HepG2 (cell line): ENCODE measurements around the gene GPR61. TPM values are rescaled to one million over a fixed set of nuclear protein-coding genes. Genes with fewer than 3 reads are reported as not detected.

ENCODE experiments used
- BHLHE40 ChIP-seq: IDR thresholded peaks from 2 replicates; pipeline ENCODE4 v1.6.1; 2011; ENCODE audit warnings: low read length, improper control_type of control experiment
- CBFB ChIP-seq: sonication (generic); formaldehyde crosslinking; IDR thresholded peaks from 2 replicates; pipeline ENCODE4 v1.4.0; 2020; ENCODE audit warnings: missing genetic modification reagents
- CHD4 ChIP-seq: fragments of 200-600 bp; sonication (generic); IDR thresholded peaks from 2 replicates; pipeline ENCODE4 v1.7.0; 2017; ENCODE audit warnings: mild to moderate bottlenecking, low read length, borderline replicate concordance
- DMAP1 ChIP-seq: IDR thresholded peaks from 2 replicates; pipeline ENCODE4 v1.6.1; 2016
- EZH2 ChIP-seq: conservative IDR thresholded peaks from 2 replicates; pipeline ENCODE4 v1.6.1; 2012; ENCODE audit warnings: mild to moderate bottlenecking, low read depth, low read length, moderate library complexity
- FOXO1 ChIP-seq: sonication (generic); formaldehyde crosslinking; IDR thresholded peaks from 2 replicates; pipeline ENCODE4 v1.4.0; 2020; ENCODE audit warnings: missing genetic modification reagents
- HMG20B ChIP-seq: conservative IDR thresholded peaks from 2 replicates; pipeline ENCODE4 v1.6.1; 2016; ENCODE audit warnings: missing genetic modification reagents, missing compliant biosample characterization
- KLF11 ChIP-seq: IDR thresholded peaks from 2 replicates; pipeline ENCODE4 v1.6.1; 2016; ENCODE audit warnings: missing compliant biosample characterization
- MEIS1 ChIP-seq: sonication (generic); formaldehyde crosslinking; IDR thresholded peaks from 2 replicates; pipeline ENCODE4 v1.9.0; 2021; ENCODE audit warnings: mild to moderate bottlenecking, missing genetic modification reagents, moderate library complexity, borderline replicate concordance
- MTF1 ChIP-seq: sonication (generic); formaldehyde crosslinking; IDR thresholded peaks from 2 replicates; pipeline ENCODE4 v1.5.0; 2020; ENCODE audit warnings: missing genetic modification reagents
- MTF2 ChIP-seq: sonication (generic); formaldehyde crosslinking; IDR thresholded peaks from 2 replicates; pipeline ENCODE4 v1.5.0; 2020; ENCODE audit warnings: missing genetic modification reagents, borderline replicate concordance
- MYPOP ChIP-seq: sonication (generic); formaldehyde crosslinking; IDR thresholded peaks from 2 replicates; pipeline ENCODE4 v1.8.1; 2023; ENCODE audit warnings: mild to moderate bottlenecking, moderate library complexity, missing genetic modification reagents
- POLR2G ChIP-seq: fragments of 200-400 bp; formaldehyde crosslinking; IDR thresholded peaks from 2 replicates; pipeline ENCODE4 v1.6.1; 2018; ENCODE audit warnings: mild to moderate bottlenecking, low read depth, low read length, moderate library complexity
- RBM39 ChIP-seq: fragments of 200-400 bp; formaldehyde crosslinking; IDR thresholded peaks from one replicate; pipeline ENCODE4 v1.6.1; 2018; ENCODE audit warnings: antibody characterized with exemption, mild to moderate bottlenecking, low read depth, low read length; ENCODE audit not compliant: poor library complexity, severe bottlenecking
- REST ChIP-seq, 2 experiments: IDR thresholded peaks; 2 replicates each; pipeline ENCODE4 v1.6.1; 2011 to 2012; ENCODE audit warnings: low read length in 2 of 2, borderline replicate concordance in 1 of 2, low read depth in 1 of 2, mild to moderate bottlenecking in 1 of 2, moderate library complexity in 1 of 2
- TAF1 ChIP-seq: sonication (generic); formaldehyde crosslinking; IDR thresholded peaks from 2 replicates; pipeline ENCODE4 v1.4.0; 2020; ENCODE audit warnings: missing genetic modification reagents
- TARDBP ChIP-seq: sonication (generic); formaldehyde crosslinking; IDR thresholded peaks from 2 replicates; pipeline ENCODE4 v1.8.0; 2022; ENCODE audit warnings: mild to moderate bottlenecking, missing genetic modification reagents
- TRIM24 ChIP-seq: sonication (generic); formaldehyde crosslinking; IDR thresholded peaks from 2 replicates; pipeline ENCODE4 v1.8.0; 2022; ENCODE audit warnings: mild to moderate bottlenecking, missing genetic modification reagents
- ZFP36L2 ChIP-seq: sonication (generic); formaldehyde crosslinking; IDR thresholded peaks from 2 replicates; pipeline ENCODE4 v1.4.0; 2020; ENCODE audit warnings: missing genetic modification reagents
- ZMYM2 ChIP-seq: sonication (generic); formaldehyde crosslinking; IDR thresholded peaks from 2 replicates; pipeline ENCODE4 v1.8.0; 2022; ENCODE audit warnings: mild to moderate bottlenecking, missing genetic modification reagents
- ZNF431 ChIP-seq: sonication (generic); formaldehyde crosslinking; IDR thresholded peaks from 2 replicates; pipeline ENCODE4 v1.9.0; 2022; ENCODE audit warnings: missing genetic modification reagents, low read depth, mild to moderate bottlenecking, borderline replicate concordance
- ZNF878 ChIP-seq: sonication (generic); formaldehyde crosslinking; IDR thresholded peaks from 2 replicates; pipeline ENCODE4 v1.8.1; 2023; ENCODE audit warnings: mild to moderate bottlenecking, missing genetic modification reagents, moderate library complexity
- ZSCAN20 ChIP-seq: sonication (generic); formaldehyde crosslinking; IDR thresholded peaks from 2 replicates; pipeline ENCODE4 v1.4.0; 2020; ENCODE audit warnings: missing genetic modification reagents, mild to moderate bottlenecking, borderline replicate concordance
- polyA plus RNA-seq, 8 experiments: library from polyadenylated mRNA; depleted of rRNA in 3 of 8; stranded (reverse) in 7 of 8; unstranded in 1 of 8; fragments of >200 nt; fragmentation: Illumina TruSeq in 4 of 8; extraction: Trizol in 4 of 8; gene quantifications; 2 replicates each; pipeline versions ENCODE4 v1.2.1 to v1.2.3, GENCODE V29; 2011 to 2016; ENCODE audit warnings: low read depth in 4 of 8, missing spikeins in 1 of 8, mixed read lengths in 1 of 8; ENCODE audit not compliant: insufficient read depth in 1 of 8
- total RNA-seq, 5 experiments: library from RNA; depleted of rRNA; stranded (reverse); fragments of >200 nt; fragmentation: Illumina TruSeq; extraction: Trizol; gene quantifications; 2 replicates each; pipeline ENCODE4 v1.2.3, GENCODE V29; 2016; ENCODE audit warnings: low read depth in 1 of 5
- TF ChIP-seq, protein P1 (sequence below): sonication (generic); formaldehyde crosslinking; IDR thresholded peaks from 2 replicates; pipeline ENCODE4 v1.8.0; 2023; ENCODE audit warnings: mild to moderate bottlenecking, missing genetic modification reagents
- TF ChIP-seq, protein P2 (sequence below): sonication (generic); formaldehyde crosslinking; IDR thresholded peaks from 2 replicates; pipeline ENCODE4 v1.4.0; 2020; ENCODE audit warnings: missing genetic modification reagents, mild to moderate bottlenecking, borderline replicate concordance

Gene GPR61
- total and polyA plus RNA-seq, 2 of the 13 experiments (the other 11 are each of a cell fraction or from before 2014, with no cell fraction given), result not detected

- peak; percentile 24; the same call in 1 of the 2 replicates for TF ChIP-seq FOXO1 (CRISPR knock-in tag)
- no peak for TF ChIP-seq POLR2G
- peak; percentile 87; the same call in 1 of the 2 replicates for TF ChIP-seq MEIS1
- no peak for TF ChIP-seq ZFP36L2
- TF ChIP-seq KLF11 (CRISPR knock-in tag), result no peak
- TF ChIP-seq BHLHE40, result no peak
- TF ChIP-seq MYPOP (CRISPR knock-in tag), result no peak
- no peak for TF ChIP-seq CHD4
- TF ChIP-seq, protein P1, sequence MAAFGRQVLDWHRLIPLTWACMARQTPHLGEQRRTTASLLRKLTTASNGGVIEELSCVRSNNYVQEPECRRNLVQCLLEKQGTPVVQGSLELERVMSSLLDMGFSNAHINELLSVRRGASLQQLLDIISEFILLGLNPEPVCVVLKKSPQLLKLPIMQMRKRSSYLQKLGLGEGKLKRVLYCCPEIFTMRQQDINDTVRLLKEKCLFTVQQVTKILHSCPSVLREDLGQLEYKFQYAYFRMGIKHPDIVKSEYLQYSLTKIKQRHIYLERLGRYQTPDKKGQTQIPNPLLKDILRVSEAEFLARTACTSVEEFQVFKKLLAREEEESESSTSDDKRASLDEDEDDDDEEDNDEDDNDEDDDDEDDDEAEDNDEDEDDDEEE, result no peak
- TF ChIP-seq TAF1 (CRISPR knock-in tag), result no peak
- TF ChIP-seq CBFB (CRISPR knock-in tag), result no peak
- TF ChIP-seq TARDBP (CRISPR knock-in tag), result 0 out of 2 replicates have a peak, but pooled peaks have one; percentile 29
- TF ChIP-seq TRIM24 (CRISPR knock-in tag), result no peak
- no peak for TF ChIP-seq HMG20B (CRISPR knock-in tag)
- no peak for TF ChIP-seq REST (IDR thresholded peaks at IDR 0.05; ENCODE audit: borderline replicate concordance in 1 of 2, low read depth in 1 of 2, low read length in 2 of 2)
- no peak for TF ChIP-seq MTF2 (CRISPR knock-in tag)
- no peak for TF ChIP-seq ZSCAN20
- TF ChIP-seq ZNF878, result no peak
- TF ChIP-seq ZNF431 (CRISPR knock-in tag), result no peak
- no peak for TF ChIP-seq ZMYM2 (CRISPR knock-in tag)
- TF ChIP-seq RBM39, result peak; percentile 45
- TF ChIP-seq DMAP1 (CRISPR knock-in tag), result no peak
- TF ChIP-seq, protein P2, sequence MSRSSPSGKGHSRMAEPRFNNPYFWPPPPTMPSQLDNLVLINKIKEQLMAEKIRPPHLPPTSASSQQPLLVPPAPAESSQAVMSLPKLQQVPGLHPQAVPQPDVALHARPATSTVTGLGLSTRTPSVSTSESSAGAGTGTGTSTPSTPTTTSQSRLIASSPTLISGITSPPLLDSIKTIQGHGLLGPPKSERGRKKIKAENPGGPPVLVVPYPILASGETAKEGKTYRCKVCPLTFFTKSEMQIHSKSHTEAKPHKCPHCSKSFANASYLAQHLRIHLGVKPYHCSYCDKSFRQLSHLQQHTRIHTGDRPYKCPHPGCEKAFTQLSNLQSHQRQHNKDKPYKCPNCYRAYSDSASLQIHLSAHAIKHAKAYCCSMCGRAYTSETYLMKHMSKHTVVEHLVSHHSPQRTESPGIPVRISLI (CRISPR knock-in tag), result no peak
- no peak for TF ChIP-seq MTF1 (CRISPR knock-in tag)
- no peak for TF ChIP-seq EZH2
These were observed 7.1 kb upstream of the GPR61 start (continued) for GRCh38 chr1:109532365-109533136.
